Retinal pigment epithelial cell (primary cell): ENCODE data around the gene AOC2.

Experiments used
- DNase-seq: peaks from one replicate; pipeline ENCODE4 v3.0.0-alpha.2; 2010; ENCODE audit warnings: low read depth
- H3K4me3 ChIP-seq: 2 replicates; pipeline ENCODE4 v1.5.1; 2011; ENCODE audit warnings: mild to moderate bottlenecking, low read length, control low read depth, moderate library complexity
- CTCF ChIP-seq: conservative IDR thresholded peaks from 2 replicates; pipeline ENCODE4 v1.5.1; 2011; ENCODE audit warnings: low read depth, low read length, control low read depth, inconsistent platforms

The AOC2 gene

GRCh38 chr17:42845556-42845917 lies 1.2 kb downstream of the AOC2 start:
- no peak for DNase-seq
- no peak for TF ChIP-seq CTCF
- H3K4me3 ChIP-seq = no peak overlapping the region

- DNase-seq = no peak
- H3K4me3 ChIP-seq = no peak overlapping the region
- no peak for TF ChIP-seq CTCF
Observed at GRCh38 chr17:42845918-42846593, 1.7 kb downstream of the AOC2 start.

GRCh38 chr17:42846594-42847280 lies 2.4 kb downstream of the AOC2 start:
- TF ChIP-seq CTCF = no peak
- DNase-seq = no peak

GRCh38 chr17:42848093-42848492 lies 3.7 kb downstream of the AOC2 start:
- TF ChIP-seq CTCF = no peak
- no peak overlapping the region for H3K4me3 ChIP-seq
- no peak for DNase-seq

More at GRCh38 chr17:42846594-42847280, 2.4 kb downstream of the AOC2 start:
- H3K4me3 ChIP-seq = no peak overlapping the region

GRCh38 chr17:42849031-42849430 lies 4.7 kb downstream of the AOC2 start:
- no peak for DNase-seq
- TF ChIP-seq CTCF = no peak
- no peak overlapping the region for H3K4me3 ChIP-seq

GRCh38 chr17:42849451-42850181 lies 5.2 kb downstream of the AOC2 start:
- no peak overlapping the region for H3K4me3 ChIP-seq
- no peak for TF ChIP-seq CTCF
- no peak for DNase-seq
